PC-3 (cell line): ENCODE data around the gene MMRN2. TPM values are rescaled to one million over a fixed set of nuclear protein-coding genes. Genes with fewer than 3 reads are reported as not detected.

Source experiments
- ATAC-seq: fragments of 200-7000 bp; cut with Tn5 transposase; 2 replicates; pipeline ENCODE4 v1.9.1; 2020; ENCODE audit warnings: mild to moderate bottlenecking, moderate library complexity
- BruUV-seq: library from RNA; stranded (reverse); fragments of 400-500 nt; replicated peaks from 2 replicates; lab custom pipeline; 2021; lab: Mats Ljungman, UMichigan
- CTCF ChIA-PET: fragments of 300-600 bp; sonication (Branson Sonifier 250); formaldehyde crosslinking; loops from one replicate; lab custom pipeline; 2022; ENCODE audit warnings: antibody characterized with exemption; lab: Charles Lee
- POLR2A ChIA-PET: fragments of 300-600 bp; sonication (Branson Sonifier 250); formaldehyde crosslinking; loops from one replicate; lab custom pipeline; 2022; ENCODE audit warnings: antibody characterized with exemption; ENCODE audit not compliant: unreplicated experiment; lab: Charles Lee
- DNase-seq: peaks from one replicate; pipeline ENCODE4 v3.0.0-alpha.2; 2015
- H2AFZ ChIP-seq: fragments of 300-600 bp; sonication (generic); 2 replicates; pipeline ENCODE4 v1.6.0; 2016; ENCODE audit warnings: antibody characterized with exemption, low read length
- H3F3A ChIP-seq: fragments of 300-600 bp; sonication (generic); one replicate; pipeline ENCODE4 v1.6.0; 2017; ENCODE audit warnings: antibody characterized with exemption, low read length, control low read depth, mild to moderate bottlenecking; ENCODE audit not compliant: unreplicated experiment
- H3K27ac ChIP-seq: fragments of 300-600 bp; sonication (generic); 2 replicates; pipeline ENCODE4 v1.5.1; 2016; ENCODE audit warnings: mild to moderate bottlenecking, low read length
- H3K27me3 ChIP-seq: fragments of 300-600 bp; sonication (generic); 2 replicates; pipeline ENCODE4 v1.6.1; 2016; ENCODE audit warnings: low read length, mixed read lengths
- H3K36me3 ChIP-seq: fragments of 300-600 bp; sonication (generic); 2 replicates; pipeline ENCODE4 v1.6.1; 2016; ENCODE audit warnings: low read depth, mixed run types, low read length, mixed read lengths
- H3K4me1 ChIP-seq: fragments of 300-600 bp; sonication (generic); 2 replicates; pipeline ENCODE4 v1.5.1; 2016; ENCODE audit warnings: low read length; ENCODE audit not compliant: insufficient read depth
- H3K4me2 ChIP-seq: fragments of 300-600 bp; sonication (generic); 2 replicates; pipeline ENCODE4 v1.6.0; 2016; ENCODE audit warnings: low read length
- H3K4me3 ChIP-seq: fragments of 300-600 bp; sonication (generic); 2 replicates; pipeline ENCODE4 v1.5.1; 2016; ENCODE audit warnings: mild to moderate bottlenecking, low read length, mixed read lengths
- H3K79me2 ChIP-seq: fragments of 300-600 bp; sonication (generic); 2 replicates; pipeline ENCODE4 v1.6.1; 2017; ENCODE audit warnings: low read length, mixed read lengths
- H3K9ac ChIP-seq: fragments of 300-600 bp; sonication (generic); 2 replicates; pipeline ENCODE4 v1.6.0; 2016; ENCODE audit warnings: mild to moderate bottlenecking, low read length
- H3K9me2 ChIP-seq: fragments of 300-600 bp; sonication (generic); replicated peaks from 2 replicates; pipeline ENCODE4 v1.6.1; 2016; ENCODE audit warnings: mixed run types, low read length, mixed read lengths
- H3K9me3 ChIP-seq: fragments of 300-600 bp; sonication (generic); 2 replicates; pipeline ENCODE4 v1.6.1; 2016; ENCODE audit warnings: low read length, mixed read lengths
- H4K20me1 ChIP-seq: fragments of 300-600 bp; sonication (generic); 2 replicates; pipeline ENCODE4 v1.6.1; 2016; ENCODE audit warnings: low read length, mixed read lengths
- CTCF ChIP-seq: fragments of 300-600 bp; sonication (generic); conservative IDR thresholded peaks from 2 replicates; pipeline ENCODE4 v1.5.1; 2017; ENCODE audit warnings: antibody characterized with exemption, low read depth, mild to moderate bottlenecking, low read length
- EZH2 ChIP-seq: fragments of 300-600 bp; sonication (generic); IDR thresholded peaks from one replicate; pipeline ENCODE4 v1.6.1; 2017; ENCODE audit warnings: antibody characterized with exemption, mild to moderate bottlenecking, low read length; ENCODE audit not compliant: unreplicated experiment
- EZH2phosphoT487 ChIP-seq: fragments of 300-600 bp; sonication (generic); IDR thresholded peaks from 2 replicates; pipeline ENCODE4 v1.6.1; 2018; ENCODE audit warnings: mild to moderate bottlenecking, antibody characterized with exemption, low read length, borderline replicate concordance
- intact Hi-C: fragments of 100-400 bp; cut with micrococcal nuclease; formaldehyde crosslinking; loops from 2 replicates; pipeline ENCODE4 v1.9.0; 2023
- total RNA-seq: library from RNA; depleted of rRNA; stranded (reverse); fragments of >200 nt; gene quantifications from 2 replicates; pipeline ENCODE4 v1.2.3, GENCODE V29; 2014

Gene MMRN2
- total RNA-seq, 1 experiment from 2014 or later, result 1.9 TPM

- CTCF ChIA-PET, result no interaction called here
- POLR2A ChIA-PET, result no interaction called here
- ATAC-seq (no peak), DNase-seq (no peak)
- Histone ChIP-seq H3F3A (no peaks in the 10 kb centered on the region), H3K4me3 (no peak overlapping the region), H3K36me3 (no peaks in the 10 kb centered on the region), H4K20me1 (no peaks in the 10 kb centered on the region), H3K27me3 (no peaks in the 10 kb centered on the region), H3K4me1 (no peaks in the 10 kb centered on the region), H3K9me3 (no peaks in the 10 kb centered on the region), H2AFZ (no peak overlapping the region), H3K9ac (no peak overlapping the region), H3K79me2 (no peaks in the 10 kb centered on the region), H3K9me2 (no peaks in the 10 kb centered on the region), H3K4me2 (no peak overlapping the region), H3K27ac (no peak overlapping the region)
- BruUV-seq, result no TSS peak
- intact Hi-C loops, result no loop called here
- TF ChIP-seq EZH2phosphoT487 (no peak), EZH2 (no peak), CTCF (no peak)
Measured at GRCh38 chr10:86941991-86942421, 15.4 kb downstream of the MMRN2 start.

GRCh38 chr10:86941426-86941825 lies 16.0 kb downstream of the MMRN2 start:
- no TSS peak for BruUV-seq

More at GRCh38 chr10:86941426-86941825, 16.0 kb downstream of the MMRN2 start:
- no peak overlapping the region for H3K9ac ChIP-seq
- POLR2A ChIA-PET, result no interaction called here
- H3K27me3 ChIP-seq, result no peaks in the 10 kb centered on the region
- no peak overlapping the region for H2AFZ ChIP-seq
- intact Hi-C loops, result no loop called here
- no peaks in the 10 kb centered on the region for H3K4me1 ChIP-seq
- no peak overlapping the region for H3K27ac ChIP-seq
- H3K36me3 ChIP-seq, result no peaks in the 10 kb centered on the region
- H3K4me3 ChIP-seq, result no peak overlapping the region
- H3K79me2 ChIP-seq, result no peaks in the 10 kb centered on the region
- no peaks in the 10 kb centered on the region for H3K9me3 ChIP-seq
- CTCF ChIA-PET, result interaction anchor here (0.6 kb wide), 1 partner anchor 179 kb away, joined by 3 read pairs; no protein-coding TSS in a partner anchor
- ATAC-seq, result no peak
- H3F3A ChIP-seq, result no peaks in the 10 kb centered on the region
- no peak for DNase-seq
- no peak for TF ChIP-seq EZH2phosphoT487
- no peak for TF ChIP-seq EZH2
- no peak for TF ChIP-seq CTCF
- H3K4me2 ChIP-seq, result no peak overlapping the region
- no peaks in the 10 kb centered on the region for H4K20me1 ChIP-seq
- no peaks in the 10 kb centered on the region for H3K9me2 ChIP-seq
